Breast epithelium (tissue), 3 donors: ENCODE data around the gene OR2F1.

ENCODE experiments used
- CTCF ChIP-seq, 3 donors: fragments of 450-650 bp; IDR thresholded peaks; one replicate each; pipeline ENCODE4 v1.5.1; 2016 to 2017; ENCODE audit warnings: antibody characterized with exemption in 3 of 3, mild to moderate bottlenecking in 3 of 3, moderate library complexity in 3 of 3
- POLR2A ChIP-seq: fragments of 450-650 bp; IDR thresholded peaks from one replicate; pipeline ENCODE4 v1.6.1; 2016; ENCODE audit warnings: antibody characterized with exemption, mild to moderate bottlenecking, moderate library complexity
- POLR2AphosphoS5 ChIP-seq, 3 donors: sonication (generic); formaldehyde crosslinking; IDR thresholded peaks; one replicate each; pipeline ENCODE4 v1.6.1; 2017; ENCODE audit warnings: antibody characterized with exemption in 3 of 3

- no peak for TF ChIP-seq POLR2A
- TF ChIP-seq CTCF (IDR thresholded peaks at IDR 0.05) = no peak
- TF ChIP-seq POLR2AphosphoS5 (IDR thresholded peaks at IDR 0.05) = no peak
These were observed 19.9 kb upstream of the OR2F1 start, which contains the start of gene OR2F2 for GRCh38 chr7:143934526-143935325.
